Activated CD4-positive, alpha-beta T cell treated with anti-CD3 and anti-CD28 coated beads, Interleukin-2, amount 50 U/mL, for 48 hours (primary cell): ENCODE results near the gene GRIK5.

ENCODE experiments used
- DNase-seq, 2 experiments: peaks; one replicate each; pipeline ENCODE4 v3.0.0-alpha.2; 2020

GRIK5 gene

GRCh38 chr19:42093926-42094325, 23.9 kb upstream of the GRIK5 start:
- no peak for DNase-seq

GRCh38 chr19:42093505-42093904, 23.5 kb upstream of the GRIK5 start:
- no peak for DNase-seq

GRCh38 chr19:42092350-42092749, 22.3 kb upstream of the GRIK5 start:
- DNase-seq: peak; percentile 39 to 51

GRCh38 chr19:42091742-42092141, 21.7 kb upstream of the GRIK5 start:
- DNase-seq: no peak

DNA sequence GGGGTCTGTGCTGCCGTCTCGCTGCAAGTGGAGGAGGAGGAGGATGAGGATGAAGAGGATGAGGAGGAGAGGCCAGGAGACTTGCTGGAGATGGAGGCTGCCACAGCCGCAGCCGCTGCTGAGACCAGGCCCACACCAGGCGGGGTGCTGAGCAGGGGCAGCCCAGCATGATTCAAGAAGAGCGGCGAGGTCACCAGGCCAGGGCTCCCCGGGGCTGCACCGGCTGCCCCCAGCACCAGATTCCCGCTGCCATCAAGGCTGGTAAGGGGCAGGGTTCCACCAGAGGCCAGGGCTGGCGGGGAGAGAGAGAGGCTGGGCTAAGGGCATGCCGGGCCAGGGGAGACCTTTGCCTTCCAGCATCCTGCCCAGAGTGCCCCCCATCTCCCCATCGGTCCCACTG, 21.3 kb upstream of the GRIK5 start:
- no peak for DNase-seq

DNA sequence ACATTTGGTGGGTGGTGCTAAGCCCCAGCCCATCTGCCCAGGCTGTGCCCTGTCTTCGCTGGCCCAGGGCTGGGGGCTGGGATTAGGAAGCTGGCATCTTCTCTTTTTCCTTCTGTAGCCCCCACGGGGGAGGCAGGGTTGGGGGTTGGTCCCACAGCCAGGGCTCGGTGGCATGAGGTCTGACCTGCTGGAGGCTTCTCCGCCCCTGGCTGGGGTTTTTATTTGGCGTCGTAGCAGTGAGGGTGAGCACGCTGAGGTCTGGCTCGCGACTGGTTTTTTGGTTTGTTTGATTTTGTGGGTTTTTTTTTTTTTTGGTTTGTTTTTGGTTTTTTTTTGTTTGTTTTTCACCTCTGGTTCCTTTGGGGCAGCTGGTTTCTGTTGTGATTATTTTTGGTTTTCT, 20.7 kb upstream of the GRIK5 start:
- DNase-seq: no peak

DNA sequence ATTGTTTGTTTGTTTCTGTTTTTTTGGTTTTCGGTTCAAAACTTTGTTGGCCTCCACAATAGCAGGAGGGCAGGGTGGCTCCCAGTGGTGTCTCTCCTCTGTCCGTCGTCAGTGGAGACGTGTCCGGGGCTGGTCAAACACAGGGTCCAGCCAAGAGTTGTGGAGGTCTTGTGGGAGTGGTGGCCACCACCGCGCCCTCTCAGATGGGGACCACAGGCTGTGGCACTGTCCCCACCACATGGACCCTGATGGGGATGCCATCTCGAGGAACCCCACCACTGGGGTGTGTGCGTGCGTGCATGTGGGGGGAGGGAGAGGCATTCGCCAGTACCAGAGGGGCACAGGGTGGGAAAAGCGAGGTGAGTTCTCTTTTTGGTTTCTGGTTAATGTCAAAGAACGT, 19.8 kb upstream of the GRIK5 start:
- no peak for DNase-seq

DNA sequence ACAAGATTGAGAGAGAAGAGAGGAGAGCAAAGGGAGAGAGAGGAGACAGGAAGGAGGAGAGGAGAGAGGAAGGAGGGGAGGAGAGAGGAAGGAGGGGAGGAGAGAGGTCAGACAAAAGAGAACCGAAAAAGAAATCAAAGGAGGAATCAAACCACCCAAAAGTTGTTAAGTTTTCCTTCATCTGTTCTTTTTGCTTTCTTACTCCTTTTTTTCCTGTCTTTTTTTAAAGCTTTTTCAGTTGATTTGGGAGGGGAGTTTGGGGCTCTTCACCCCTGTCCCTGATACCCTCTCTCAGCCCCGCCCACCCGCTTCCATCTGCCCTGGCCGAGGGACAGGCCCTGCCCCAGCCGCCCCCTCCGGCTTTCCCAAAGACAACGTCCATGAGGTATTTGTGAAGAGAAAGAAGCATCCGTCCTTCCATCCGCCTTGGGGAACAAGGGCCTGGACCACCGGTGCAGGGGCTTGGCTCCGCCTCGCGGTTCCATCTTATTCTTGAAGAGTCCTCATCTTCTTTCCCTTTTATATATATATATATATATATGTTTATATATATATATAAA, 19.3 kb upstream of the GRIK5 start:
- DNase-seq: no peak

- DNase-seq: no peak
These were observed 18.6 kb upstream of the GRIK5 start for GRCh38 chr19:42088471-42089190.

GRCh38 chr19:42086770-42087550, 17.0 kb upstream of the GRIK5 start:
- no peak for DNase-seq

DNA sequence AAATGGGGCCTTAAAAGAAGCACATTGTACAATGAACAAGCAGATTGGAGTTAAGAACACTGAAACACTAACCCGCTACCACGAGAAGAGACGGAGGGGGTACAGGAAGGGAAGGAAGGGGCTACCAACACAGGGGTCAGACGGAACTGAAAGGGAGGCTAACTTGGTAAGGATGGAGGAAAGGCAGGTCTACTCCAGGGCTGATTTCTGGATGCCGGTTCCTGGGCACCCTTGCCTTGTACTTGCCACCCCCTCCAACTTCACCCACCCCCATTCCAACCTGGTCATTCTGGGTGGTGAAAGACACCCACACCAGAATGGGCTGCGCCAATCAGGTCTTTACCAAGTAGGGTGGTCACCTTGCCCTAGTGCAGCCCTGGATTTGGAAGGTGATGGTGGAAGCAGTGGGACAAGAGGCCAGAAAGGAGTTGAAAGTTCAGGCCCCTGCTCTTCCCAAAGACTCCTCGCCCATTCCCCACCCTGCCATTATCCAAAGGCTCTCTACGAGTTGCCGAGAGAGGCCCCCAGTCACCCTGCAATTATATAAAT, 16.3 kb upstream of the GRIK5 start:
- DNase-seq: no peak

DNA sequence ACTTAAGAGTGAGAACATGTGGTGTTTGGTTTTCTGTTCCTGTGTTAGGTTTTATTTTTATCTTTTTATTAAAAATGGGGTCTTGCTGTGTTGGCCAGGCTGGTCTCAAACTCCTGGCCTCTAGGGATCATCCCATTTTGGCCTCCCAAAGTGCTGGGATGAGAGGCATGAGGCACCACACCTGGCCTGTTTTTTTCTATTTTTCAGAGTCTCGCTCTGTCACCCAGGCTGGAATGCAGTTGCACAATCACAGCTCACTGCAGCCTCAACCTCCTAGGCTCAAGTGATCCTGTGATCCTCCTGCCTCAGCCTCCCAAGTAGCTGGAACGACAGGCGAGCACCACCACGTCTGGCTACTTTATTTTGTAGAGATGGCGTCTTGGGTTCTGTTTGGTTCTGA, 13.5 kb upstream of the GRIK5 start:
- no peak for DNase-seq

- no peak for DNase-seq
These were observed 11.7 kb upstream of the GRIK5 start for GRCh38 chr19:42081584-42082203.

DNA sequence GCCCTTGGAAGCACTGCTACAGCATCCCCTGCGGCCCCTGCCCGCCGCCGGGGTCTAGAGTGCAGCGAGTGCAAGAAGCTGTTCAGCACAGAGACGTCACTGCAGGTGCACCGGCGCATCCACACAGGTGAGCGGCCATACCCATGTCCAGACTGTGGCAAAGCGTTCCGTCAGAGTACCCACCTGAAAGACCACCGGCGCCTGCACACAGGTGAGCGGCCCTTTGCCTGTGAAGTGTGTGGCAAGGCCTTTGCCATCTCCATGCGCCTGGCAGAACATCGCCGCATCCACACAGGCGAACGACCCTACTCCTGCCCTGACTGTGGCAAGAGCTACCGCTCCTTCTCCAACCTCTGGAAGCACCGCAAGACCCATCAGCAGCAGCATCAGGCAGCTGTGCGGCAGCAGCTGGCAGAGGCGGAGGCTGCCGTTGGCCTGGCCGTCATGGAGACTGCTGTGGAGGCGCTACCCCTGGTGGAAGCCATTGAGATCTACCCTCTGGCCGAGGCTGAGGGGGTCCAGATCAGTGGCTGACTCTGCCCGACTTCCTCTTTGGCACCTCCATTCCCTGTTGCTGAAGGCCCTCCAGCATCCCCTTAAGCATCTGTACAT, 10.9 kb upstream of the GRIK5 start:
- no peak for DNase-seq

DNA sequence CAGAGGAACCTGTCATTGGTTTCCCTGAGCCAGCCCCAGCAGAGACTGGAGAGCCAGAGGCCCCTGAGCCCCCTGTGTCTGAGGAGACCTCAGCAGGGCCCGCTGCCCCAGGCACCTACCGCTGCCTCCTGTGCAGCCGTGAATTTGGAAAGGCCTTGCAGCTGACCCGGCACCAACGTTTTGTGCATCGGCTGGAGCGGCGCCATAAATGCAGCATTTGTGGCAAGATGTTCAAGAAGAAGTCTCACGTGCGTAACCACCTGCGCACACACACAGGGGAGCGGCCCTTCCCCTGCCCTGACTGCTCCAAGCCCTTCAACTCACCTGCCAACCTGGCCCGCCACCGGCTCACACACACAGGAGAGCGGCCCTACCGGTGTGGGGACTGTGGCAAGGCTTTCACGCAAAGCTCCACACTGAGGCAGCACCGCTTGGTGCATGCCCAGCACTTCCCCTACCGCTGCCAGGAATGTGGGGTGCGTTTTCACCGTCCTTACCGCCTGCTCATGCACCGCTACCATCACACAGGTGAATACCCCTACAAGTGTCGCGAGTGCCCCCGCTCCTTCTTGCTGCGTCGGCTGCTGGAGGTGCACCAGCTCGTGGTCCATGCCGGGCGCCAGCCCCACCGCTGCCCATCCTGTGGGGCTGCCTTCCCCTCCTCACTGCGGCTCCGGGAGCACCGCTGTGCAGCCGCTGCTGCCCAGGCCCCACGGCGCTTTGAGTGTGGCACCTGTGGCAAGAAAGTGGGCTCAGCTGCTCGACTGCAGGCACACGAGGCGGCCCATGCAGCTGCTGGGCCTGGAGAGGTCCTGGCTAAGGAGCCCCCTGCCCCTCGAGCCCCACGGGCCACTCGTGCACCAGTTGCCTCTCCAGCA, 10.1 kb upstream of the GRIK5 start:
- no peak for DNase-seq

GRCh38 chr19:42079276-42079669, 9.3 kb upstream of the GRIK5 start:
- no peak for DNase-seq

DNA sequence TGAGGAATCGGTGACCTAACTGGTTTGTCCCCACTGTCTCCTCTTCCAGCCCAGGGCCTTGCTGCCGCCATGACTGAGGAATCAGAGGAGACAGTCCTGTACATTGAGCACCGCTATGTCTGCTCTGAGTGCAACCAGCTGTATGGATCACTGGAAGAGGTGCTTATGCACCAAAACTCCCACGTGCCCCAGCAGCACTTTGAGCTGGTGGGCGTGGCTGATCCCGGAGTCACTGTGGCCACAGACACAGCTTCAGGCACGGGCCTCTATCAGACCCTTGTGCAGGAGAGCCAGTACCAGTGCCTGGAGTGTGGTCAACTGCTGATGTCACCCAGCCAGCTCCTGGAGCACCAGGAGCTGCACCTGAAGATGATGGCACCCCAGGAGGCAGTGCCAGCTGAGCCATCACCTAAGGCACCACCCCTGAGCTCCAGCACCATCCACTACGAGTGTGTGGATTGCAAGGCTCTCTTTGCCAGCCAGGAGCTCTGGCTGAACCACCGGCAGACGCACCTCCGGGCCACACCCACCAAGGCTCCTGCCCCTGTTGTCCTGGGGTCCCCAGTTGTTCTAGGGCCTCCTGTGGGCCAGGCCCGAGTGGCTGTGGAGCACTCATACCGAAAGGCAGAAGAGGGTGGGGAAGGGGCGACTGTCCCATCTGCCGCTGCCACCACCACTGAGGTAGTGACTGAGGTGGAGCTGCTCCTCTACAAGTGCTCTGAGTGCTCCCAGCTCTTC, 8.7 kb upstream of the GRIK5 start:
- no peak for DNase-seq

- DNase-seq: no peak
These were observed 8.1 kb upstream of the GRIK5 start for GRCh38 chr19:42078058-42078457.

DNA sequence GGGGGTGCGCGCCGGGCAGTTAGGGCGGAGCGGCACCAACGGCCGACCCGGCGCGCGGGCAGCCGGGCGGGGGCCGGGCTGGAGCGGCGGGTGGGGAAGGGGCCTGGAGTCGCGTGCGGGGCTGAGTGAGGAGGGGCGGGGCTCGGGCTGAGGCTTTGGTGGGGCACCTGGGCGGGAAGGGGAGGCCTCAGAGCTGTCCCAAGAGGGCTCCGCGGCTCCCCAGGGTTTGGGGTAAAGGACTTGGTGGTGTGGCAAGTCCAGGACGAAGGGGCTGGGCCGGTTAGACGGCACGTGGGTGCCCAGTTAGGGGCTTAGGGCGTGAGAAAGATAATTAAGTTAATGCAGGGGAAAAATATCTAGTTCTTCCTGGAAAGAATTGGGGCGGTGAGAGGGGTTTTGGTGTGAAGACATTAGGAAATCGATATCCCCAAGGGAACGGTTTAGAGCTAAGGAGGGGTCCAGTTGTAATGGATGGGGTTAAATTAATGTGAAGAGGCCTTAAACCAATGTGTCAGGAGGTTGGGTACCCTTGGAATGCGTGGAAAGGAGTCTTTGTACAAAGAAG, 6.5 kb upstream of the GRIK5 start:
- peak; percentile 38 to 49 for DNase-seq

DNA sequence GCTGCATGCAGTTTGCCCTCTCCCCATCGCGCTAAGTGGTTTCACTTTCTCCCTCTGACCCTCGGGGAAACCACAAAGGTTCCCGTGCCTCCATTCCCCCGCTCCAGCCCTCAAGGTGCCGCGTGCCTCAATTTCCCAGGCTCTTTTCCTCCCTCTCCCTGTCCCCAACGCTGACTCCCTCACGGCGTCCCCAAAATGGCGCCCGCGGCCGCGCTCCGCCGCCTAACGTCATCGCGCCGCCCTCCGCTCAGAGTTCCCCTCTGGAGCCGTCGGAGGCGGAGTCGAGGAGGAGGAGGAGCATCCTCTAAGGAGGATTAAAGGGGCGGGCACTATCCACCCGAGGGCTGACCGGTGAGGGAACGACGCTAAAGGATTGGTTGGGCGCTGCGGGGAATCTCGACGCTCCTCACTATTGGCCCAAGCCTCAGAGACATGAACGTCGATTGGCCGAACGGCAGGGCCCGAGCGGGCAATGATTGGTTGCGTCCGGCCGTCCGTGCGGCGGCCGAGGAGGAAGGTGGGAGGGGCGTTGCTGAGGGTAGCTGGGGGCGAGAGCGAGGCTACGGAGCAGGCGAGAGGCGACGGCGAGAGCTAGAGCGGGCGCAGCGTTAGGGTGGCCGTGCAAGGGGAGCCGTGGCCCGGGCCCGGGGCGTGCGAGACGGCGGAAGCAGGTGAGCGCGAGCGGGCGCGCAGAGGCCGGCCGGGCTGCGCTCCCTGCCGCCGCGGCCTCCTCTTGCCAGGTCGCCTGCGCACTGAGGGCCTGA, 5.8 kb upstream of the GRIK5 start, which contains the start of gene ZNF574:
Gene ZNF574 (plus strand): TSS at position 551 of the 764 bp plus-strand sequence. CDS start 2,441 bp downstream, outside the sequence.
- DNase-seq: peak; percentile 99
